Osteoblast (primary cell): Measurements from ENCODE around the gene FERMT3. TPM values are rescaled to one million over a fixed set of nuclear protein-coding genes. Genes with fewer than 3 reads are reported as not detected.

Source experiments
- DNase-seq: peaks from one replicate; pipeline ENCODE4 v3.0.0; 2011; ENCODE audit warnings: low spot score, mixed read lengths; ENCODE audit not compliant: insufficient read length; ENCODE audit errors: missing footprints
- H2AFZ ChIP-seq: 2 replicates; pipeline ENCODE4 v1.6.0; 2011; ENCODE audit warnings: mild to moderate bottlenecking, low read length
- H3K27ac ChIP-seq: 2 replicates; pipeline ENCODE4 v1.5.1; 2011; ENCODE audit warnings: mild to moderate bottlenecking, low read depth, low read length, moderate library complexity
- H3K27me3 ChIP-seq: 2 replicates; pipeline ENCODE4 v1.6.0; 2012; ENCODE audit warnings: mild to moderate bottlenecking, control low read depth, inconsistent platforms, low read length, moderate library complexity; ENCODE audit not compliant: insufficient read depth
- H3K36me3 ChIP-seq: 2 replicates; pipeline ENCODE4 v1.5.1; 2011; ENCODE audit warnings: mild to moderate bottlenecking, low read length, control low read depth, moderate library complexity; ENCODE audit not compliant: insufficient read depth
- H3K4me1 ChIP-seq: 2 replicates; pipeline ENCODE4 v1.5.1; 2011; ENCODE audit warnings: mild to moderate bottlenecking, low read length, control low read depth, moderate library complexity; ENCODE audit not compliant: insufficient read depth
- H3K4me2 ChIP-seq: 2 replicates; pipeline ENCODE4 v1.6.0; 2011; ENCODE audit warnings: mild to moderate bottlenecking, low read length; ENCODE audit not compliant: insufficient read depth
- H3K4me3 ChIP-seq: fragments of 200-600 bp; sonication (generic); 3 replicates; pipeline ENCODE4 v1.5.1; 2012; ENCODE audit warnings: mild to moderate bottlenecking, low read length, inconsistent platforms; ENCODE audit not compliant: insufficient read depth
- H3K79me2 ChIP-seq: 2 replicates; pipeline ENCODE4 v1.6.0; 2012; ENCODE audit warnings: mild to moderate bottlenecking, low read length, control low read depth, inconsistent platforms; ENCODE audit not compliant: insufficient read depth
- H3K9me3 ChIP-seq: 2 replicates; pipeline ENCODE4 v1.5.1; 2011; ENCODE audit warnings: low read depth, low read length, control low read depth
- H4K20me1 ChIP-seq: 2 replicates; pipeline ENCODE4 v1.6.0; 2012; ENCODE audit warnings: mild to moderate bottlenecking, low read length, control low read depth; ENCODE audit not compliant: insufficient read depth
- CTCF ChIP-seq: IDR thresholded peaks from 2 replicates; pipeline ENCODE4 v1.5.1; 2011; ENCODE audit warnings: mild to moderate bottlenecking, low read depth, low read length, moderate library complexity; ENCODE audit errors: extremely low read depth
- total RNA-seq: library from RNA; depleted of rRNA; stranded (reverse); fragments of >200 nt; gene quantifications from 2 replicates; pipeline ENCODE4 v1.2.3, GENCODE V29; 2012

The FERMT3 gene
- total RNA-seq, 1 donor, result 1.1 TPM

- peak overlapping the region; percentile 91 for H3K27ac ChIP-seq
- TF ChIP-seq CTCF, result peak; percentile 28
- H3K36me3 ChIP-seq, result peaks cover 5% of the 10 kb centered on the region
- H3K4me3 ChIP-seq, result peak overlapping the region; percentile 83
- H3K27me3 ChIP-seq, result no peaks in the 10 kb centered on the region
- H4K20me1 ChIP-seq, result peaks cover 6% of the 10 kb centered on the region
- no peak for DNase-seq
- H3K4me2 ChIP-seq, result peak overlapping the region; percentile 94
- peaks cover 26% of the 10 kb centered on the region for H3K79me2 ChIP-seq
- no peaks in the 10 kb centered on the region for H3K9me3 ChIP-seq
- H3K4me1 ChIP-seq, result peaks cover 35% of the 10 kb centered on the region
- peak overlapping the region; percentile 93 for H2AFZ ChIP-seq
Observed at GRCh38 chr11:64185175-64185692, 21.3 kb upstream of the FERMT3 start.

- Histone ChIP-seq H3K4me3 (peak within 1 kb of the TSS; percentile 83), H3K4me2 (peak within 1 kb of the TSS; percentile 94), H3K79me2 (peaks cover 28% of the 10 kb centered on the region), H3K9me3 (no peaks in the 10 kb centered on the region), H4K20me1 (peaks cover 6% of the 10 kb centered on the region), H2AFZ (peak within 1 kb of the TSS; percentile 93), H3K27me3 (no peaks in the 10 kb centered on the region), H3K4me1 (peaks cover 29% of the 10 kb centered on the region), H3K27ac (peak within 1 kb of the TSS; percentile 91), H3K36me3 (peaks cover 5% of the 10 kb centered on the region)
- TF ChIP-seq CTCF, result peak; percentile 34
- DNase-seq, result peak; percentile 99
Observed at GRCh38 chr11:64185693-64186491, 20.6 kb upstream of the FERMT3 start, which contains the start of gene STIP1. Gene STIP1 (plus strand): TSS chr11:64186171. CDS start chr11:64186262, 91 bp downstream.

- peak; percentile 38 for DNase-seq
- H3K27me3 ChIP-seq, result no peaks in the 10 kb centered on the region
- H3K9me3 ChIP-seq, result no peaks in the 10 kb centered on the region
- peaks cover 6% of the 10 kb centered on the region for H4K20me1 ChIP-seq
- peaks cover 5% of the 10 kb centered on the region for H3K36me3 ChIP-seq
- H3K27ac ChIP-seq, result no peak overlapping the region
- no peak overlapping the region for H3K4me2 ChIP-seq
- peaks cover 22% of the 10 kb centered on the region for H3K4me1 ChIP-seq
- no peak for TF ChIP-seq CTCF
- H2AFZ ChIP-seq, result no peak overlapping the region
- H3K4me3 ChIP-seq, result no peak overlapping the region
- H3K79me2 ChIP-seq, result peaks cover 36% of the 10 kb centered on the region
Observed at GRCh38 chr11:64186492-64187165, 19.9 kb upstream of the FERMT3 start.

- Histone ChIP-seq H3K36me3 (peaks cover 58% of the 10 kb centered on the region), H3K4me1 (no peaks in the 10 kb centered on the region), H2AFZ (no peak overlapping the region), H3K79me2 (peaks cover 47% of the 10 kb centered on the region), H3K27me3 (no peaks in the 10 kb centered on the region), H3K27ac (no peak overlapping the region), H3K9me3 (no peaks in the 10 kb centered on the region), H3K4me2 (no peak overlapping the region), H3K4me3 (no peak overlapping the region), H4K20me1 (peaks cover 17% of the 10 kb centered on the region)
- peak; percentile 11 for DNase-seq
- TF ChIP-seq CTCF, result no peak
Observed at GRCh38 chr11:64192434-64192833, 14.1 kb upstream of the FERMT3 start.
